ENCODE measurements around the gene ZSWIM7. TPM values are rescaled to one million over a fixed set of nuclear protein-coding genes. Genes with fewer than 3 reads are reported as not detected.
"Not testable (repeated sequence)": the region's sequence is repeated elsewhere in the genome, so short reads cannot be mapped to it uniquely, and the experiment has no call there.

The ZSWIM7 gene
- total RNA-seq, 1 donor from 2014 or later: 15.7 TPM

GRCh38 chr17:15957608-15958307, 41.7 kb downstream of the ZSWIM7 start:
- no peak for DNase-seq (ENCODE audit: low read depth, low spot score)

GRCh38 chr17:15957206-15957605, 42.3 kb downstream of the ZSWIM7 start:
- DNase-seq (ENCODE audit: low read depth, low spot score): no peak

GRCh38 chr17:15955793-15956541, 43.5 kb downstream of the ZSWIM7 start:
- no peak for DNase-seq (ENCODE audit: low read depth, low spot score)

GRCh38 chr17:15954222-15954621, 45.3 kb downstream of the ZSWIM7 start:
- DNase-seq (ENCODE audit: low read depth, low spot score): peak; percentile 89

- DNase-seq (ENCODE audit: low read depth, low spot score): no peak
Measured at GRCh38 chr17:15952916-15953790, 46.4 kb downstream of the ZSWIM7 start.

- DNase-seq (ENCODE audit: low read depth, low spot score): no peak
Measured at GRCh38 chr17:15952048-15952532, 47.4 kb downstream of the ZSWIM7 start.

GRCh38 chr17:15951368-15952047, 48.0 kb downstream of the ZSWIM7 start:
- DNase-seq (ENCODE audit: low read depth, low spot score): no peak

- no peak for DNase-seq (ENCODE audit: low read depth, low spot score)
Measured at GRCh38 chr17:15947976-15948752, 51.3 kb downstream of the ZSWIM7 start.

GRCh38 chr17:15947271-15947670, 52.2 kb downstream of the ZSWIM7 start:
- no peak for DNase-seq (ENCODE audit: low read depth, low spot score)

- DNase-seq (ENCODE audit: low read depth, low spot score): no peak
Measured at GRCh38 chr17:15946611-15947120, 52.8 kb downstream of the ZSWIM7 start.

GRCh38 chr17:15945527-15946191, 53.8 kb downstream of the ZSWIM7 start:
- no peak for DNase-seq (ENCODE audit: low read depth, low spot score)

- DNase-seq (ENCODE audit: low read depth, low spot score): no peak
Measured at GRCh38 chr17:15944759-15945526, 54.6 kb downstream of the ZSWIM7 start, which contains the start of gene ADORA2B. Gene ADORA2B (plus strand): TSS chr17:15945130. CDS start chr17:15945249, 119 bp downstream.

- DNase-seq (ENCODE audit: low read depth, low spot score): no peak
Measured at GRCh38 chr17:15943971-15944758, 55.3 kb downstream of the ZSWIM7 start.

- no peak for DNase-seq (ENCODE audit: low read depth, low spot score)
Measured at GRCh38 chr17:15942207-15942833, 57.2 kb downstream of the ZSWIM7 start.

GRCh38 chr17:15941781-15942180, 57.7 kb downstream of the ZSWIM7 start:
- no peak for DNase-seq (ENCODE audit: low read depth, low spot score)

- DNase-seq (ENCODE audit: low read depth, low spot score): not testable (repeated sequence)
Measured at GRCh38 chr17:15936481-15936880, 63.0 kb downstream of the ZSWIM7 start.

GRCh38 chr17:15935891-15936290, 63.6 kb downstream of the ZSWIM7 start:
- DNase-seq (ENCODE audit: low read depth, low spot score): no peak

Measured in pulmonary artery endothelial cell (primary cell).